HepG2 (cell line): ENCODE results near the gene KDM7A. TPM values are rescaled to one million over a fixed set of nuclear protein-coding genes. Genes with fewer than 3 reads are reported as not detected.

Experiments
- ATAD3A ChIP-seq: sonication (generic); formaldehyde crosslinking; IDR thresholded peaks from 2 replicates; pipeline ENCODE4 v1.4.0; 2020; ENCODE audit warnings: missing genetic modification reagents
- BHLHE40 ChIP-seq: IDR thresholded peaks from 2 replicates; pipeline ENCODE4 v1.6.1; 2011; ENCODE audit warnings: low read length, improper control_type of control experiment
- CHCHD3 ChIP-seq: sonication (generic); formaldehyde crosslinking; IDR thresholded peaks from 2 replicates; pipeline ENCODE4 v1.8.0; 2022; ENCODE audit warnings: mild to moderate bottlenecking, missing genetic modification reagents, moderate library complexity
- GPN1 ChIP-seq: sonication (generic); formaldehyde crosslinking; IDR thresholded peaks from 2 replicates; pipeline ENCODE4 v1.5.1; 2020; ENCODE audit warnings: missing genetic modification reagents, borderline replicate concordance
- HMG20B ChIP-seq: conservative IDR thresholded peaks from 2 replicates; pipeline ENCODE4 v1.6.1; 2016; ENCODE audit warnings: missing genetic modification reagents, missing compliant biosample characterization
- MBD4 ChIP-seq: IDR thresholded peaks from 2 replicates; pipeline ENCODE4 v1.6.1; 2012; ENCODE audit warnings: low read length, inconsistent platforms, borderline replicate concordance
- MIXL1 ChIP-seq: IDR thresholded peaks from 2 replicates; pipeline ENCODE4 v1.6.1; 2016
- MZF1 ChIP-seq: sonication (generic); formaldehyde crosslinking; IDR thresholded peaks from 2 replicates; pipeline ENCODE4 v1.8.1; 2023; ENCODE audit warnings: mild to moderate bottlenecking, missing genetic modification reagents, borderline replicate concordance
- PITX1 ChIP-seq: sonication (generic); formaldehyde crosslinking; IDR thresholded peaks from 2 replicates; pipeline ENCODE4 v1.5.1; 2020; ENCODE audit warnings: mild to moderate bottlenecking, missing genetic modification reagents
- SRSF4 ChIP-seq: fragments of 200-400 bp; formaldehyde crosslinking; IDR thresholded peaks from one replicate; pipeline ENCODE4 v1.6.1; 2018; ENCODE audit warnings: mild to moderate bottlenecking, low read depth, low read length, moderate library complexity; ENCODE audit not compliant: poor library complexity, severe bottlenecking
- TARDBP ChIP-seq: sonication (generic); formaldehyde crosslinking; IDR thresholded peaks from 2 replicates; pipeline ENCODE4 v1.8.0; 2022; ENCODE audit warnings: mild to moderate bottlenecking, missing genetic modification reagents
- ZBTB34 ChIP-seq: sonication (generic); formaldehyde crosslinking; IDR thresholded peaks from 2 replicates; pipeline ENCODE4 v1.8.0; 2022; ENCODE audit warnings: mild to moderate bottlenecking, missing genetic modification reagents
- ZKSCAN8 ChIP-seq: IDR thresholded peaks from 2 replicates; pipeline ENCODE4 v1.6.1; 2016; ENCODE audit warnings: borderline replicate concordance, missing genetic modification reagents, missing compliant biosample characterization
- ZNF138 ChIP-seq: sonication (generic); formaldehyde crosslinking; IDR thresholded peaks from 2 replicates; pipeline ENCODE4 v1.5.0; 2020; ENCODE audit warnings: mild to moderate bottlenecking, low read depth, missing genetic modification reagents
- ZNF225 ChIP-seq: sonication (generic); formaldehyde crosslinking; IDR thresholded peaks from 2 replicates; pipeline ENCODE4 v1.4.0; 2020; ENCODE audit warnings: mild to moderate bottlenecking, missing genetic modification reagents
- ZNF280D ChIP-seq: sonication (generic); formaldehyde crosslinking; IDR thresholded peaks from 2 replicates; pipeline ENCODE4 v1.5.1; 2020; ENCODE audit warnings: mild to moderate bottlenecking, missing genetic modification reagents
- ZNF44 ChIP-seq: sonication (generic); formaldehyde crosslinking; IDR thresholded peaks from 2 replicates; pipeline ENCODE4 v1.5.1; 2020; ENCODE audit warnings: mild to moderate bottlenecking, missing genetic modification reagents
- ZNF468 ChIP-seq: sonication (generic); formaldehyde crosslinking; IDR thresholded peaks from 2 replicates; pipeline ENCODE4 v1.8.0; 2022; ENCODE audit warnings: mild to moderate bottlenecking, moderate library complexity, missing genetic modification reagents
- ZNF530 ChIP-seq: sonication (generic); formaldehyde crosslinking; IDR thresholded peaks from 2 replicates; pipeline ENCODE4 v1.5.0; 2020; ENCODE audit warnings: low read depth, mild to moderate bottlenecking, missing genetic modification reagents
- ZNF775 ChIP-seq: sonication (generic); formaldehyde crosslinking; IDR thresholded peaks from 2 replicates; pipeline ENCODE4 v1.4.0; 2020; ENCODE audit warnings: missing genetic modification reagents, mild to moderate bottlenecking, moderate library complexity, borderline replicate concordance
- polyA plus RNA-seq, 8 experiments: library from polyadenylated mRNA; depleted of rRNA in 3 of 8; stranded (reverse) in 7 of 8; unstranded in 1 of 8; fragments of >200 nt; fragmentation: Illumina TruSeq in 4 of 8; extraction: Trizol in 4 of 8; gene quantifications; 2 replicates each; pipeline versions ENCODE4 v1.2.1 to v1.2.3, GENCODE V29; 2011 to 2016; ENCODE audit warnings: low read depth in 4 of 8, missing spikeins in 1 of 8, mixed read lengths in 1 of 8; ENCODE audit not compliant: insufficient read depth in 1 of 8
- total RNA-seq, 5 experiments: library from RNA; depleted of rRNA; stranded (reverse); fragments of >200 nt; fragmentation: Illumina TruSeq; extraction: Trizol; gene quantifications; 2 replicates each; pipeline ENCODE4 v1.2.3, GENCODE V29; 2016; ENCODE audit warnings: low read depth in 1 of 5
- TF ChIP-seq, protein P1 (sequence below): sonication (generic); formaldehyde crosslinking; IDR thresholded peaks from 2 replicates; pipeline ENCODE4 v1.5.0; 2020; ENCODE audit warnings: mild to moderate bottlenecking, missing genetic modification reagents
- TF ChIP-seq, protein P2 (sequence below): fragments of 450-650 bp; IDR thresholded peaks from 2 replicates; pipeline ENCODE4 v1.6.1; 2017; ENCODE audit warnings: mild to moderate bottlenecking

KDM7A gene
- total and polyA plus RNA-seq, 2 of the 13 experiments (the other 11 are each of a cell fraction or from before 2014, with no cell fraction given) = 10.8 to 16.8 TPM

- TF ChIP-seq, protein P1, sequence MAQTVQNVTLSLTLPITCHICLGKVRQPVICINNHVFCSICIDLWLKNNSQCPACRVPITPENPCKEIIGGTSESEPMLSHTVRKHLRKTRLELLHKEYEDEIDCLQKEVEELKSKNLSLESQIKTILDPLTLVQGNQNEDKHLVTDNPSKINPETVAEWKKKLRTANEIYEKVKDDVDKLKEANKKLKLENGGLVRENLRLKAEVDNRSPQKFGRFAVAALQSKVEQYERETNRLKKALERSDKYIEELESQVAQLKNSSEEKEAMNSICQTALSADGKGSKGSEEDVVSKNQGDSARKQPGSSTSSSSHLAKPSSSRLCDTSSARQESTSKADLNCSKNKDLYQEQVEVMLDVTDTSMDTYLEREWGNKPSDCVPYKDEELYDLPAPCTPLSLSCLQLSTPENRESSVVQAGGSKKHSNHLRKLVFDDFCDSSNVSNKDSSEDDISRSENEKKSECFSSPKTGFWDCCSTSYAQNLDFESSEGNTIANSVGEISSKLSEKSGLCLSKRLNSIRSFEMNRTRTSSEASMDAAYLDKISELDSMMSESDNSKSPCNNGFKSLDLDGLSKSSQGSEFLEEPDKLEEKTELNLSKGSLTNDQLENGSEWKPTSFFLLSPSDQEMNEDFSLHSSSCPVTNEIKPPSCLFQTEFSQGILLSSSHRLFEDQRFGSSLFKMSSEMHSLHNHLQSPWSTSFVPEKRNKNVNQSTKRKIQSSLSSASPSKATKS = no peak
- TF ChIP-seq ZNF280D (CRISPR knock-in tag) = no peak
- peak; percentile 28; the same call in 1 of the 2 replicates for TF ChIP-seq PITX1
- no peak for TF ChIP-seq ATAD3A (CRISPR knock-in tag)
- no peak for TF ChIP-seq ZNF530 (CRISPR knock-in tag)
- no peak for TF ChIP-seq TARDBP (CRISPR knock-in tag)
- TF ChIP-seq ZNF468 (CRISPR knock-in tag) = no peak
- TF ChIP-seq ZNF225 (CRISPR knock-in tag) = no peak
- no peak for TF ChIP-seq GPN1 (CRISPR knock-in tag)
- no peak for TF ChIP-seq MIXL1
- no peak for TF ChIP-seq CHCHD3 (CRISPR knock-in tag)
- no peak for TF ChIP-seq SRSF4
- no peak for TF ChIP-seq ZNF138
- TF ChIP-seq MBD4 = no peak
- no peak for TF ChIP-seq ZNF44 (CRISPR knock-in tag)
- TF ChIP-seq, protein P2, sequence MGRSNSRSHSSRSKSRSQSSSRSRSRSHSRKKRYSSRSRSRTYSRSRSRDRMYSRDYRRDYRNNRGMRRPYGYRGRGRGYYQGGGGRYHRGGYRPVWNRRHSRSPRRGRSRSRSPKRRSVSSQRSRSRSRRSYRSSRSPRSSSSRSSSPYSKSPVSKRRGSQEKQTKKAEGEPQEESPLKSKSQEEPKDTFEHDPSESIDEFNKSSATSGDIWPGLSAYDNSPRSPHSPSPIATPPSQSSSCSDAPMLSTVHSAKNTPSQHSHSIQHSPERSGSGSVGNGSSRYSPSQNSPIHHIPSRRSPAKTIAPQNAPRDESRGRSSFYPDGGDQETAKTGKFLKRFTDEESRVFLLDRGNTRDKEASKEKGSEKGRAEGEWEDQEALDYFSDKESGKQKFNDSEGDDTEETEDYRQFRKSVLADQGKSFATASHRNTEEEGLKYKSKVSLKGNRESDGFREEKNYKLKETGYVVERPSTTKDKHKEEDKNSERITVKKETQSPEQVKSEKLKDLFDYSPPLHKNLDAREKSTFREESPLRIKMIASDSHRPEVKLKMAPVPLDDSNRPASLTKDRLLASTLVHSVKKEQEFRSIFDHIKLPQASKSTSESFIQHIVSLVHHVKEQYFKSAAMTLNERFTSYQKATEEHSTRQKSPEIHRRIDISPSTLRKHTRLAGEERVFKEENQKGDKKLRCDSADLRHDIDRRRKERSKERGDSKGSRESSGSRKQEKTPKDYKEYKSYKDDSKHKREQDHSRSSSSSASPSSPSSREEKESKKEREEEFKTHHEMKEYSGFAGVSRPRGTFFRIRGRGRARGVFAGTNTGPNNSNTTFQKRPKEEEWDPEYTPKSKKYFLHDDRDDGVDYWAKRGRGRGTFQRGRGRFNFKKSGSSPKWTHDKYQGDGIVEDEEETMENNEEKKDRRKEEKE = no peak
- no peak for TF ChIP-seq MZF1
- no peak for TF ChIP-seq ZBTB34 (CRISPR knock-in tag)
- no peak for TF ChIP-seq BHLHE40
- TF ChIP-seq ZKSCAN8 (CRISPR knock-in tag) = peak; percentile 30; the same call in 1 of the 2 replicates
- no peak for TF ChIP-seq HMG20B
- TF ChIP-seq ZNF775 (CRISPR knock-in tag) = no peak
Observed at GRCh38 chr7:140225562-140226249, 48.9 kb upstream of the KDM7A start (continued).
